ENCODE measurements around the gene FSD1L. TPM values are rescaled to one million over a fixed set of nuclear protein-coding genes. Genes with fewer than 3 reads are reported as not detected.
A peak's percentile ranks its signal among the peaks of the same experiment; 100 is the strongest.

Gene FSD1L
- total and polyA plus RNA-seq, 2 of the 13 experiments (the other 11 are each of a cell fraction or from before 2014, with no cell fraction given): 4.1 to 5.1 TPM

- TF ChIP-seq POGK (CRISPR knock-in tag; conservative IDR thresholded peaks at IDR 0.05): peak; percentile 41; the same call in 1 of the 2 replicates
- peak; percentile 74; the same call in 1 of the 2 replicates for TF ChIP-seq ISL2 (CRISPR knock-in tag; IDR thresholded peaks at IDR 0.05)
- TF ChIP-seq FOXJ3 (CRISPR knock-in tag; IDR thresholded peaks at IDR 0.05; ENCODE audit: borderline replicate concordance): peak; percentile 92
- TF ChIP-seq POLR2A (IDR thresholded peaks at IDR 0.05; ENCODE audit: insufficient read depth in 1 of 2, low read depth in 2 of 2, low read length in 2 of 2): no peak
- TF ChIP-seq BRD4 (CRISPR knock-in tag; IDR thresholded peaks at IDR 0.05): no peak
- TF ChIP-seq, protein P1, sequence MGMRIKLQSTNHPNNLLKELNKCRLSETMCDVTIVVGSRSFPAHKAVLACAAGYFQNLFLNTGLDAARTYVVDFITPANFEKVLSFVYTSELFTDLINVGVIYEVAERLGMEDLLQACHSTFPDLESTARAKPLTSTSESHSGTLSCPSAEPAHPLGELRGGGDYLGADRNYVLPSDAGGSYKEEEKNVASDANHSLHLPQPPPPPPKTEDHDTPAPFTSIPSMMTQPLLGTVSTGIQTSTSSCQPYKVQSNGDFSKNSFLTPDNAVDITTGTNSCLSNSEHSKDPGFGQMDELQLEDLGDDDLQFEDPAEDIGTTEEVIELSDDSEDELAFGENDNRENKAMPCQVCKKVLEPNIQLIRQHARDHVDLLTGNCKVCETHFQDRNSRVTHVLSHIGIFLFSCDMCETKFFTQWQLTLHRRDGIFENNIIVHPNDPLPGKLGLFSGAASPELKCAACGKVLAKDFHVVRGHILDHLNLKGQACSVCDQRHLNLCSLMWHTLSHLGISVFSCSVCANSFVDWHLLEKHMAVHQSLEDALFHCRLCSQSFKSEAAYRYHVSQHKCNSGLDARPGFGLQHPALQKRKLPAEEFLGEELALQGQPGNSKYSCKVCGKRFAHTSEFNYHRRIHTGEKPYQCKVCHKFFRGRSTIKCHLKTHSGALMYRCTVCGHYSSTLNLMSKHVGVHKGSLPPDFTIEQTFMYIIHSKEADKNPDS (CRISPR knock-in tag; IDR thresholded peaks at IDR 0.05): no peak
- 0 out of 2 replicates have a peak, but pooled peaks have one; percentile 16 for TF ChIP-seq ONECUT2 (CRISPR knock-in tag; IDR thresholded peaks at IDR 0.05)
- TF ChIP-seq ZNF781 (CRISPR knock-in tag; IDR thresholded peaks at IDR 0.05; ENCODE audit: borderline replicate concordance, not compliant biosample characterization): no peak
- no peak for TF ChIP-seq KAT7 (CRISPR knock-in tag; IDR thresholded peaks at IDR 0.05; ENCODE audit: borderline replicate concordance)
- no peak for TF ChIP-seq MTA1 (CRISPR knock-in tag; IDR thresholded peaks at IDR 0.05; ENCODE audit: borderline replicate concordance)
- TF ChIP-seq MTF1 (CRISPR knock-in tag; IDR thresholded peaks at IDR 0.05): no peak
- 0 out of 2 replicates have a peak, but pooled peaks have one; percentile 16 for TF ChIP-seq TEF (CRISPR knock-in tag; IDR thresholded peaks at IDR 0.05)
- TF ChIP-seq ZNF501 (CRISPR knock-in tag; IDR thresholded peaks at IDR 0.05): no peak
- TF ChIP-seq ZUFSP (CRISPR knock-in tag; IDR thresholded peaks at IDR 0.05; ENCODE audit: borderline replicate concordance): no peak
- TF ChIP-seq, protein P2, sequence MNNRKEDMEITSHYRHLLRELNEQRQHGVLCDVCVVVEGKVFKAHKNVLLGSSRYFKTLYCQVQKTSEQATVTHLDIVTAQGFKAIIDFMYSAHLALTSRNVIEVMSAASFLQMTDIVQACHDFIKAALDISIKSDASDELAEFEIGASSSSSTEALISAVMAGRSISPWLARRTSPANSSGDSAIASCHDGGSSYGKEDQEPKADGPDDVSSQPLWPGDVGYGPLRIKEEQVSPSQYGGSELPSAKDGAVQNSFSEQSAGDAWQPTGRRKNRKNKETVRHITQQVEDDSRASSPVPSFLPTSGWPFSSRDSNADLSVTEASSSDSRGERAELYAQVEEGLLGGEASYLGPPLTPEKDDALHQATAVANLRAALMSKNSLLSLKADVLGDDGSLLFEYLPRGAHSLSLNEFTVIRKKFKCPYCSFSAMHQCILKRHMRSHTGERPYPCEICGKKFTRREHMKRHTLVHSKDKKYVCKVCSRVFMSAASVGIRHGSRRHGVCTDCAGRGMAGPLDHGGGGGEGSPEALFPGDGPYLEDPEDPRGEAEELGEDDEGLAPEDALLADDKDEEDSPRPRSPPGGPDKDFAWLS (CRISPR knock-in tag; IDR thresholded peaks at IDR 0.05; ENCODE audit: borderline replicate concordance): no peak
- no peak for TF ChIP-seq ZNF572 (CRISPR knock-in tag; IDR thresholded peaks at IDR 0.05)
- peak; percentile 32; the same call in 1 of the 2 replicates for TF ChIP-seq DMAP1 (CRISPR knock-in tag; IDR thresholded peaks at IDR 0.05)
- TF ChIP-seq NR2F6 (IDR thresholded peaks at IDR 0.05): peak; percentile 29; the same call in 1 of the 2 replicates
- TF ChIP-seq NR2F6 (CRISPR knock-in tag; IDR thresholded peaks at IDR 0.05): no peak
- no peak for TF ChIP-seq ZSCAN21 (CRISPR knock-in tag; IDR thresholded peaks at IDR 0.05; ENCODE audit: borderline replicate concordance)
- TF ChIP-seq, protein P3, sequence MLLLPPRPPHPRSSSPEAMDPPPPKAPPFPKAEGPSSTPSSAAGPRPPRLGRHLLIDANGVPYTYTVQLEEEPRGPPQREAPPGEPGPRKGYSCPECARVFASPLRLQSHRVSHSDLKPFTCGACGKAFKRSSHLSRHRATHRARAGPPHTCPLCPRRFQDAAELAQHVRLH (CRISPR knock-in tag; IDR thresholded peaks at IDR 0.05; ENCODE audit: borderline replicate concordance, low read depth): peak; percentile 65; the same call in 1 of the 2 replicates
- no peak for TF ChIP-seq MYNN (CRISPR knock-in tag; IDR thresholded peaks at IDR 0.05; ENCODE audit: low read depth)
These were observed 15.5 kb upstream of the FSD1L start (continued) for GRCh38 chr9:105432247-105432842.

Data from HepG2 (cell line).